Testis (tissue), 3 donors: ENCODE data around the gene ZNF385A. TPM values are rescaled to one million over a fixed set of nuclear protein-coding genes. Genes with fewer than 3 reads are reported as not detected.
A peak's percentile ranks its signal among the peaks of the same experiment; 100 is the strongest.

Experiments used
- DNase-seq: peaks from one replicate; pipeline ENCODE4 v3.0.0-alpha.2; 2019
- H3K27ac ChIP-seq, 2 donors: fragments of 200-600 bp; sonication (generic); one replicate each; pipeline ENCODE4 v1.5.1; 2019
- H3K27me3 ChIP-seq: fragments of 200-600 bp; sonication (generic); one replicate; pipeline ENCODE4 v1.5.1; 2019
- H3K36me3 ChIP-seq: fragments of 200-600 bp; sonication (generic); one replicate; pipeline ENCODE4 v1.5.1; 2017; ENCODE audit warnings: low read depth; ENCODE audit errors: missing control alignments
- H3K4me1 ChIP-seq: fragments of 200-600 bp; sonication (generic); one replicate; pipeline ENCODE4 v1.5.1; 2019
- H3K4me3 ChIP-seq, 2 donors: fragments of 200-600 bp; sonication (generic); one replicate each; pipeline ENCODE4 v1.5.1; 2017 to 2019
- H3K9me3 ChIP-seq: fragments of 200-600 bp; sonication (generic); one replicate; pipeline ENCODE4 v1.5.1; 2017
- POLR2A ChIP-seq: fragments of 450-650 bp; IDR thresholded peaks from one replicate; pipeline ENCODE4 v1.6.1; 2017; ENCODE audit warnings: antibody characterized with exemption, mild to moderate bottlenecking, moderate library complexity
- WGBS, 2 donors: methylation state at CpG; one replicate each; pipeline ENCODE4 v1.1.5; 2018; 5-methylcytosine and 5-hydroxymethylcytosine counted together
- intact Hi-C: fragments of 100-400 bp; cut with DNase I; formaldehyde crosslinking; loops from one replicate; pipeline ENCODE4 v1.15.1; 2023; ENCODE audit warnings: low total_unique reads
- polyA plus RNA-seq: library from polyadenylated mRNA; stranded (reverse); fragments of 350-450 nt; fragmentation: Illumina TruSeq; extraction: RNeasy Lipid Tissue Mini Kit (QIAGEN cat#74804); gene quantifications from one replicate; pipeline ENCODE4 v1.2.3, GENCODE V29; 2014; ENCODE audit warnings: low read depth, low replicate concordance; ENCODE audit not compliant: insufficient read depth
- total RNA-seq, 2 donors: library from RNA; depleted of rRNA; stranded (reverse); fragments of >200 nt; gene quantifications; one replicate each; pipeline ENCODE4 v1.2.3, GENCODE V29; 2016
- TF ChIP-seq, protein P1 (sequence below), 3 experiments: fragments of 450-650 bp in 2 of 3; fragments of 200-600 bp in 1 of 3; sonication (generic) in 1 of 3; IDR thresholded peaks; one replicate each; pipeline ENCODE4 v1.5.1; 2016 to 2019; ENCODE audit warnings: antibody characterized with exemption in 3 of 3, mild to moderate bottlenecking in 2 of 3, moderate library complexity in 1 of 3

The ZNF385A gene
- total and polyA plus RNA-seq, 3 donors from 2014 or later: 3.5 to 10.9 (median 5.6) TPM

DNA sequence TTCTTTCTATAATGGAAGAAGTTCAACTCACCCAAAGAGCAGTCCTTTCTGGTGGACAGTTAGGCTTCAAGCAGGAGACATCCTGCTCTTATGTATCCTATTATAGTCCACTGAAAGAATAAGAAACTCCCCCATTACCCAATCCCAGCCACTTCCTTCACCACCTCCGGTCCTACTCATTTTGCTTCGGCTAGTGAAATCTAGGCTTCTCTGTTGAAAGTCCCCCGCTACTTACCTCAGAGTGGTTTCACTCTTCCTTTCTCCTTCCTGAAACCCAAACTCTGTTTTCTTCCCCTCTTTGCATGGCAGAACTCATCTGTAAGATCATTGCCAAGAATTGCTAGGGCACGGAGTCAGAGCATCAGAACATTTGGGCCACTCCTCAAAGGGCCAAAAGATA, 20.1 kb downstream of the ZNF385A start, which contains the start of gene GPR84:
TSS of gene GPR84 (minus strand) at position 74 of the 400 bp plus-strand sequence. CDS start 635 bp downstream, outside the sequence.
- intact Hi-C loops: loop anchor here (10.0 kb wide), 1 partner anchor 80 kb away; the partner anchor contains the start of genes CBX5 and HNRNPA1
- no peak within 1 kb of the TSS for H3K27ac ChIP-seq

DNA sequence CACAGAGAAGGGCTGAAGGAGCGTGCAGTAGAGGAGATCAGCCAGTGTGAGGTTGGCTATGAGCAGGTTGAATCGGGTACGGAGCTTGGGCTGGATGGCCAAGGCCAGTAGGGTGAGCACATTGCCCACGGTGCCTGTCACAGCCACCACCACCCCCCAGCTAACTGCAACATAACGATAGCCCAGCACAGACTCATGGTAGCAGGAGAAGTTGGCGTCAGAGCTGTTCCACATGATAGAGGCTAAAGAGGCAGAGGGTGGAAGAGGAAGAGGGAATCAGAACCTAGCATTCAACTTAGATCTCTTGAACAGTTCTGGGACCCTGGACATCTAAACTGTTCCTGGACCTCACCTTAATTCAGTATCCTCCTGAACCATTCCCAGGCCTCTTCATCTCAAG, 20.9 kb downstream of the ZNF385A start:
- intact Hi-C loops: loop anchor here (10.0 kb wide), 1 partner anchor 79 kb away; the partner anchor contains the start of genes CBX5 and HNRNPA1
- TF ChIP-seq, protein P1, sequence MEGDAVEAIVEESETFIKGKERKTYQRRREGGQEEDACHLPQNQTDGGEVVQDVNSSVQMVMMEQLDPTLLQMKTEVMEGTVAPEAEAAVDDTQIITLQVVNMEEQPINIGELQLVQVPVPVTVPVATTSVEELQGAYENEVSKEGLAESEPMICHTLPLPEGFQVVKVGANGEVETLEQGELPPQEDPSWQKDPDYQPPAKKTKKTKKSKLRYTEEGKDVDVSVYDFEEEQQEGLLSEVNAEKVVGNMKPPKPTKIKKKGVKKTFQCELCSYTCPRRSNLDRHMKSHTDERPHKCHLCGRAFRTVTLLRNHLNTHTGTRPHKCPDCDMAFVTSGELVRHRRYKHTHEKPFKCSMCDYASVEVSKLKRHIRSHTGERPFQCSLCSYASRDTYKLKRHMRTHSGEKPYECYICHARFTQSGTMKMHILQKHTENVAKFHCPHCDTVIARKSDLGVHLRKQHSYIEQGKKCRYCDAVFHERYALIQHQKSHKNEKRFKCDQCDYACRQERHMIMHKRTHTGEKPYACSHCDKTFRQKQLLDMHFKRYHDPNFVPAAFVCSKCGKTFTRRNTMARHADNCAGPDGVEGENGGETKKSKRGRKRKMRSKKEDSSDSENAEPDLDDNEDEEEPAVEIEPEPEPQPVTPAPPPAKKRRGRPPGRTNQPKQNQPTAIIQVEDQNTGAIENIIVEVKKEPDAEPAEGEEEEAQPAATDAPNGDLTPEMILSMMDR (IDR thresholded peaks at IDR 0.05): no peak
- H3K27ac ChIP-seq: no peak overlapping the region
- H3K4me1 ChIP-seq: peaks cover 21% of the 10 kb centered on the region
- 94 to 96% methylated on average over 6 of the region's 6 CpGs for WGBS, 2 donors
- H3K36me3 ChIP-seq: no peaks in the 10 kb centered on the region
- H3K4me3 ChIP-seq: no peak overlapping the region
- no peaks in the 10 kb centered on the region for H3K27me3 ChIP-seq
- no peaks in the 10 kb centered on the region for H3K9me3 ChIP-seq
- no peak for DNase-seq

More for the DNA sequence above, 20.1 kb downstream of the ZNF385A start, which contains the start of gene GPR84:
- peaks cover 26% of the 10 kb centered on the region for H3K4me1 ChIP-seq
- TF ChIP-seq, protein P1 (IDR thresholded peaks at IDR 0.05): no peak
- no peak for TF ChIP-seq POLR2A
- no peaks in the 10 kb centered on the region for H3K36me3 ChIP-seq
- H3K27me3 ChIP-seq: no peaks in the 10 kb centered on the region
- no peak for DNase-seq
- no peak within 1 kb of the TSS for H3K4me3 ChIP-seq
- no peaks in the 10 kb centered on the region for H3K9me3 ChIP-seq
- WGBS, 2 donors: 81 to 84% methylated on average over 4 of the region's 4 CpGs

DNA sequence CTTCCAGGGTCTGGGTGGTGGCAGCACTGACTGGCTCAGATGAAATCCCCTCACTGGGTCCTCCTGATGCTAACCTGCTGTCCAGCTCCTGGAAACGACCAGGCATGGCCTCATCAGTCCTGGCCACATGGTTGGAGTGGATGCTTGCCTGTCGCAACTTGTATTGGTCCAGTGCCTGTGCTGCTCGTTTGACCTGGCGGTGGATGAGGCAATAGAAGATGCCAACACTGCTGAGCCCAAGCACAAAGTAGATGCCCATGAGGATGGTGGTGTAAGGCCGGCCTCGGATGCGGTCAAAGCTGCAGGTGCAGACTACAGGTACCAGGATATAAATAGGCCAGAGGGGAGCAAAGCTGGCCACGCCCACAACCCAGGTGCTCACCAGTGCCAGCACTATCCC, 21.5 kb downstream of the ZNF385A start:
- TF ChIP-seq, protein P1 (IDR thresholded peaks at IDR 0.05): no peak
- TF ChIP-seq POLR2A: no peak
- intact Hi-C loops: loop anchor here (10.0 kb wide), 1 partner anchor 78 kb away; the partner anchor contains the start of genes CBX5 and HNRNPA1
- Histone ChIP-seq H3K36me3 (no peaks in the 10 kb centered on the region), H3K4me1 (peaks cover 21% of the 10 kb centered on the region), H3K27me3 (no peaks in the 10 kb centered on the region), H3K27ac (no peak overlapping the region), H3K9me3 (no peaks in the 10 kb centered on the region), H3K4me3 (no peak overlapping the region)
- 83 to 89% methylated on average over 6 to 8 of the region's 8 CpGs for WGBS, 2 donors
- no peak for DNase-seq

DNA sequence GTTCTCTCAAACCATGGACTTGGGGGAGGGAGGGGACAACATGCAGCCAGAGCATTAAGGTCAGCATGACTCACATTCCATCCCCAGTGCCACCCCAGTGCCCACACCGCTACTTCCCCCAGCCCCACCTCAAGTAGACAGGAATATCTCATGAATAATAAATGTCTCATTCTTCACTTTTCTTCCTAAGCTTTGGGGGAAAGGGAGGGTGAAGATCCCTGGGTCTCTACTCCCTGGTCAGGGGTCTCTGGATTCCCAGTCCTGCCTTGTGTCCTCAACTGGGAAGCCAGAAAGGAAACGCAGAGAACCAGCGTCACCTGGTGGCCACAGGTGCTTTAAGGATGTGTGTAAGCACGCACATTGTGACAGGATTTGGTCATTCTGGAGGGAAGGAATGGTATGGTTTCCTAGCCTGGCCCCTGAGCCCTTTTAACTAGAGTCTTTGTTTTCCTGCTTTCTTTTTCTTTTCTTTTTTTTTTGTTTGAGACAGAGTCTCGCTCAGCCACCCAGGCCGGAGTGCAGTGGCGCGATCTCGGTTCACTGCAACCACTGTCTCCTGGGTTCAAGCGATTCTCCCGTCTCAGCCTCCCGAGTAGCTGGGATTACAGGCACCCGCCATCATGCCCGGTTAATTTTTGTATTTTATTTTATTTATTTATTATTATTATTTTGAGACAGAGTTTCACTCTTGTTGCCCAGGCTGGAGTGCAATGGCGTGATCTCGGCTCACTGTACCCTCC, 23.6 kb downstream of the ZNF385A start:
- Histone ChIP-seq H3K27ac (peak overlapping the region in 1 of 2 donors; percentile 95), H3K9me3 (no peaks in the 10 kb centered on the region), H3K4me1 (peaks cover 40% of the 10 kb centered on the region), H3K27me3 (no peaks in the 10 kb centered on the region), H3K4me3 (no peak overlapping the region), H3K36me3 (no peaks in the 10 kb centered on the region)
- WGBS, 2 donors: 73 to 81% methylated on average over 16 of the region's 16 CpGs
- DNase-seq: peak; percentile 92
- intact Hi-C loops: loop anchor here (10.0 kb wide), 1 partner anchor 76 kb away; the partner anchor contains the start of genes CBX5 and HNRNPA1
- TF ChIP-seq, protein P1 (IDR thresholded peaks at IDR 0.05): peak; percentile 63 to 86 (median 65)
- TF ChIP-seq POLR2A: no peak
